HG03432 (cell line): Measurements from ENCODE around the gene TRPM3.
"Not testable (repeated sequence)": the region's sequence is repeated elsewhere in the genome, so short reads cannot be mapped to it uniquely, and the experiment has no call there.

Source experiments
- ATAC-seq: cut with Tn5 transposase; IDR thresholded peaks from one replicate; pipeline ENCODE4 v1.9.1; 2021; ENCODE audit warnings: mild to moderate bottlenecking, moderate library complexity; ENCODE audit not compliant: unreplicated experiment

The TRPM3 gene

DNA sequence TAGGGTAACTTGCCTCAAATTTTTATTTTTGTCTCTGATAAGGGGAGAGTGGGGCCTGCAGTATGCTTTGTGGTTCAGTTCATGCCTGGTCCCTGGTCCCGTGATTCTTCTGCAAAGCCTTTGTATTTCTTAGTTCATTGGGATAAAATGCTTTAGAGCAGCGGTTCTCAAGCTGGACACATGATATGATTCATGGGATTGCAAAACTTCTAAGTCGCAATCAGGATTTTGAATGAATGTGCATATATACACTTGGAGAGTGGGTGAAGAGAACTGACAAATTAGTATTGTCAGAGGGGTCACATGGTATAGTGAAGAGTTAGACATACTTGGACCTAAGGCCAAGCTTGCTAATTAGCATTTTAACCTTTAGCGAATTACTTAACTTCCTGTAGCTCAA lies 441.6 kb downstream of the TRPM3 start:
- no peak for ATAC-seq

DNA sequence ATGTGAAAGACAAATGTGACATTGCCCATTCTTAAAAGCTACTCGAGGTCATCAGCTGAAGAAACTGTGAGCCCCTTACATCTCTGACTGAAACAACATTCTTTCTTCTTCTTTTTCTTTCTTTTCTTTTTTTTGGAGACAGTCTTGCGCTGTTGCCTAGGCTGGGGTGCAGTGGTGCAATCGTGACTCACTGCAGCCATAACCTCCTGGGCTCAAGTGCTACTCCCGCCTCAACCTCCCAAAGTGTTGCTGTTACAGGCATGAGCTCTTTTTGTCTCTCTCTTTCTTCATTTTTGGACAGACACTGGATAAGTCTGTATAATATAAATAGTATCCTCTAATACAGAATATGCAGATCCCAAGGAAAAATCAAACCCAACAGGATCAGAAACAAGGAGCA lies 443.3 kb downstream of the TRPM3 start:
- ATAC-seq: no peak

DNA sequence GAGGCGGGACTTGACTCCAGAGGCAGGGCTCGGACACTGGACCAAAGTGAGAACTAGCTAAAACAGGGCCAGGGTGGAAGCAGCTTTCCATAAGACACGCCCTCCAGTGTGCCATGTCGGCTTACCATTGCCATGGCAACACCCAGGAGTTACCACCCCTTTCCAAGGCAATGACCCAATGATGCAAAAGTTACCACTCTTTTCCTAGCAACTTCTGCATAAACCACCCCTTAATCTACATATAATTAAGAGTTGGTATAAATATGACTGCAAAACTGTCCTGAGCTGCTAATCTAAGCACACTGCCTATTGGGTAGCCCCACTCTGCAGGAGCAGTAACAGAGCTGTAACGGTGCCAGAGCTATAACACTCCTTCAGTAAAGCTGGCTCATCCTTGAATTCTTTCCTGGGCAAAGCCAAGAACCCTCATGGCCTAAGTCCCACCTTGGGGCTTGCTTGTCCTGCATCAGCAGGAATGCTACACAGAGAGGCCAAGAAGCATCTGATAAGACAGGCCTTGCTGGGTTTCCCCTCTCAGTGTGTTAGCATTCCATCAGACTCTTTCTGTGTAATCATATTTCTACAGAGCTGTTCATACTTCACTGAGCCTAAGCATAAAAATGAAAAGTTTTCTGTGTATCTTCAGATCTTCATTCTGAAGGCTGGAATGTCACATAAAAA lies 444.2 kb downstream of the TRPM3 start:
- no peak for ATAC-seq

DNA sequence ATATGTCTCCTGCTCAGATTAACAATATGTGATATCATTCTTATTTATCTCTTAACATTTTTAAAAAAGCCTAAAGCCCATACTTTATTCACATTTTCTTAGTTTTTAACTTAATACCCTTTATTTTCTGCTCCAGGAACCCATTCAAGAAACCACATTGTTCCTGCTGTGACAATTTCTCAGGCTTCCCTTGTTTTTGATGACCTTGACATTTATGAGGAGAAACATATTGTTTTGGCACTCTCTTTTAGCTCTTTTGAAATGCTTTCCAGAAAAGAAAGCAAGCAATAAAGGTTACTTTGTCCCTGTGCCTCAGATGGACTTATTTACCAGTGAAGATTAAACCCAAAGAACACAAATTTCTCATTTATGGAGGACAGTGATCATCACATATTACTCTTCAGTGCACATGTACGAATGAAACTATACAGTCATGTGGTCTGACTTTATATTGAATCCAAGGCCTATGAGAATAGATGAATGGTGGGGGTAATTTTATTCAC lies 445.5 kb downstream of the TRPM3 start:
- no peak for ATAC-seq

DNA sequence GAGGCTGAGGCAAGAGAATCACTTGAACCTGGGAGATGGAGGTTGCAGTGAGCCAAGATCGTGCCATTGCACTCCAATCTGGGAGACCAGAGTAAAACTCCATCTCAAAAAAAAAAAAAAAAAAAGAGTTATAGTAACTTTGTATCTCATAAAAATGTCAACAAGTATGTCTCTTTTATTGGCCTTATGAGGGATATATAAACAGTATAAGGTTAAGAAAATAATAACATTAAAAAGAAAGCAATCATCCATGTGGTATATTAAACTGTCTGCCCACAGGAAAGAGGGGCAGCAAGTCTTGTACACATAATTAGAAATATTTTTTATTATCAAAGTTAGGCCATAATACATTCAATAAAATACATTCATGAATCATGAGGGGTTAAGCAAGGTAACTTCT lies 447.6 kb downstream of the TRPM3 start:
- no peak for ATAC-seq

DNA sequence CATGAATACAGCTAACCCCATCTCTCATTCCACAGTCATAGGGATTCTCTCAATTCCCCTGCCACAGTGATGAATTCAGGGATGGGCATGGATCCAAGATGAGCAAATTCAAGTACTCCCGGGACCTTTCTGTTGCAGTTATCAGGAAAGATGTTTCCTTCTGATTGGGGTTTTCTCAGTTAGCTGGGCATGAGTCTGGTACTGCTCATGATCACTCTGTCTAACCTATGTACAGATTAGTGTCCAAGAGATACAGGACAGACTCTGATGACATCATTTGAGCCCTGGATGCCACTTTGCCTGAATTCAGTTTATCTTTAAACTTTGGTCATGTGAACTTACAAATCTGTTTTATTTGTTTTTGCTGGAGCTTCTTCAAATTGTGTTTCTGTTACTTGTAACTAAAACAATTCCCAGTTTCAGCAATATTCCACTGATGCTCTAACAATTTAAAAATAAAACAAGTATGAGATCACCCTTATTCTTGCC lies 449.2 kb downstream of the TRPM3 start:
- no peak for ATAC-seq

DNA sequence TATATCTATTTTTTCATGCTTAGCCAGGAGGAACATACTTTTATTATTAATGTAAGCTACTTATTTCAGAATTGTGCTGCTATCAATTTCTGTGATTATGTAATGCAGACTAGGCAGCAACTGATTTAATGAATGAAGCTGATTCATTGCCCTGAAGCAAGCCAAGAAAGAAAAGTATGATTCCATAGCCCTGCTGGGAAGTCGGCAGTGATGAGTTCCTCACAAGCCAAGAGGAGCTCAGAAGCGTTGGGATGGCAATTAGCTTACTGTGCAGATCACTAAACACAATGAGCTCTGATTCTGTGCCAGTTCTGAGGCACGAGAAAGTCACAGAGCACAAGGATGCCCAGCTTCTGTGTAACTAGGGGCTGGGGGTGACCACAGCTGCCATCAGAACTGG lies 452.7 kb downstream of the TRPM3 start:
- ATAC-seq: no peak

DNA sequence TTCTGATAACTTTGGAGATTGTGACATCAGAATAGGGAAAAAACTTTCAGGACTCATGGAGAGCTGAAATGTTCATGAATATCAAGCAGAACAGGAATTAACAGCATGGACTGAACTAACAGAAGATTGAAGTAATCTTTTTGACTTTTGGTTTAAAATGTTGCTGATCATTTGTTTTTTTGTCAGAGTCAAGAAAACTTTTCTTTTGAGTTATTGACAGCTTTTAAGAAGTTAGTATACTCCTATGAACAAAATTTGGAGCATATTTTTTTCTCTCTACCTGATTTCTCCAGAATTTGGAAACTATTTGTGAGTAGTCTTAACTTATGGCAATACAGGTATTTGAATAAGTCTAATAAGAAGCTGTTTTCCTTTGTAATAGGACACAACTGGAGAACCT lies 462.7 kb downstream of the TRPM3 start:
- no peak for ATAC-seq

DNA sequence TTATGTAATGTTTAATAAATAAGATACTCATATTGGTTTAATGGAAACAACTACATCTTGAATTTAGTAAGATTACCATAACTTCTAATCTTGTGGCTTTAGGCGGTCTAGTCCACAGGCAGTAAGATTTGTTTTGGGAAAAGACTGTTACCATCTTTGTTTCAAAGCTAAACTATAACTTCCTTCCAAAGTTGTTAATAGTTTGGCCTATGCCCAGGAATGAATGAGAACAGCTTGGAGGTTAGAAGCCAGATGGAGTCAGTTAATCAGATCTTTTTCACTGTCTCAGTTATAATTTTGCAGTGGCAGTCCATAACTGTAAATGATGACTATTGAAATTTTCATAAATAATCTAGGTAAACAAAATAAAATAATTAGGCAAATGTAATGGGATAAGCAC lies 465.1 kb downstream of the TRPM3 start:
- no peak for ATAC-seq

DNA sequence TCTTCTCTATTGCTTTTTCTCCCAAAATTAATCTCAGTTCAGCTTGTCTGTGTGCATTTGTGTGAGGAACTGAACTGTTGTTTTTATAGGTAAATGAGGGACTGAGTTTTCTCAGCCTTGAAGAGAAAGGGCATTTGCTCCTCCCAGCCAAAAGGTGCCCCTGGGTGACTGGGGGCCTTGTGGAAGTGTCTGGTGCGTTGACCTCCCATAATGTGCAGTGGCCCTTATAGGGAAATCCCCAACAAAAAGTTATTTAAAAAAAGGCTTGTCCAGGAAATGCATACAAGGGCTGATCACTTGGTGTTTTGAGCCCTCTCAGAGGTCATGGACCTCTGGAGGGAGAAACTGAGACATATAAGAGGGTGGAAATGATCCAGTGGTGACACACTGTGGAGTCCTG lies 467.3 kb downstream of the TRPM3 start:
- ATAC-seq: no peak

DNA sequence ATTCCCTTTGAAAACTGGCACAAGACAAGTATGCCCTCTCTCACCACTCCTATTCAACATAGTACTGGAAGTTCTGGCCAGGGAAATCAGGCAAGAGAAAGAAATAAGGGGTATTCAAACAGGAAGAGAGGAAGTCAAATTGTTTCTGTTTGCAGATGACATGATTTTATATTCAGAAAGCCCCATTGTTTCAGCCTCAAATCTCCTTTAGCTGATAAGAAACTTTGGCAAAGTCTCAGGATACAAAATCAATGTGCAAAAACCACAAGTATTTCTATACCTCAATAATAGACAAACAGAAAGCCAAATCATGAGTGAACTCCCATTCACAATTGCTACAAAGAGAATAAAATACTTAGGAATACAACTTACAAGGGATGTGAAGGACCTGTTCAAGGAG lies 476.8 kb downstream of the TRPM3 start:
- ATAC-seq: not testable (repeated sequence)

DNA sequence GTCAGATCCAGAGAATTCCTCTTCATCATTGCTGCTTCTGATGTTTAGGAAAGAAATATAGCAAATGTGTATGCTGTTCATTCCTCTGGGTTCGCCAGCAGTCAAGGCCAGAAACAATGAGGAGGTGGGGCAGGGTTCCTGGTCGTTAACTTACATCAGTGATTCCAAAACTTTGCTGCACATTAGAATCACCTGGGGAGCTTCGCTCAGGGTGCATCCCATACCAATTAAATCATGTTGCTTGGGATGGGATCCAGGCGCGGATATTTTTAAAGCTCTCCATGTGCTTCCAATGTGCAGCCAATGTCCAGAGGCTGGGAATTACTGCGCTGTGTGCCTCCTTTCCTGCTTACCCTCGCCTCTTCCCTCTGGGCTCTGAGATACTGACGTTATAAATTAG lies 479.1 kb downstream of the TRPM3 start:
- no peak for ATAC-seq

DNA sequence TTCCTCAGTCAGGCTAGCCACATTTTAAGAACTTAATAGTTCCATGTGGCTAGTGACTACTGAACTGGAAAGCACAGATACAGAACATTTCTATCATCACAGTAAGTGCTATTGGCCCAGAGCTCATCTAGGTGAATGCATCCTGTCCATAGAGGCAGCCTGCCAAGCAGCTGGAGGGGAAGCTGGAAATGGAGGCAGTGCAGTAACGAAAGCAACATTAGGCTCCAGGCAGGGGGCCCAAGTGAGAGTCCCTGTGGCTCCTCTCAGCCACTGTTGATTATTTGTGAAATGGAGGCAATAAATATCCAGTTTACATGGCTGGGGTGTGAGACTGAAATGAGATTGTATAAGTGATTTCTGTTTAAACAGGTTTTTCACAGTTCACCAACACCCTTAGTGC lies 479.8 kb downstream of the TRPM3 start:
- ATAC-seq: no peak

DNA sequence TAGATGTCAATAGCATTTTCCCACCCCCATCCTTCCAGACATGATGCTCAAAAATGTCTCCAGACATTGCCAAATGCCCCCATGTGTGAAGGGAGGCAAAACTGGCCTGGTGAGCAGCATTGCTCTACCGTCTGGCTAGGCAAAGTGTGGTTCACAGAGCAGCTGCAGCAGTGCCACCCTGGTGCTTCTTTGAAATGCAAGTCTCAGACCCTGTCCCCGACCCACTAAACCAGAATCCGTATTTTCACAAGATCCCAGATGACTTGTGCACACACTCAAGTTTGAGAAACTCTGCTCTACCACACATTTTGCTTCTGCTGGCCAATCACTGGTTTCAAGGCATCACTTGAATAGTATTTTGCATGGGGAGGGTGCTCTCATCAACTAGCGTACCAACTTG lies 480.4 kb downstream of the TRPM3 start:
- no peak for ATAC-seq

DNA sequence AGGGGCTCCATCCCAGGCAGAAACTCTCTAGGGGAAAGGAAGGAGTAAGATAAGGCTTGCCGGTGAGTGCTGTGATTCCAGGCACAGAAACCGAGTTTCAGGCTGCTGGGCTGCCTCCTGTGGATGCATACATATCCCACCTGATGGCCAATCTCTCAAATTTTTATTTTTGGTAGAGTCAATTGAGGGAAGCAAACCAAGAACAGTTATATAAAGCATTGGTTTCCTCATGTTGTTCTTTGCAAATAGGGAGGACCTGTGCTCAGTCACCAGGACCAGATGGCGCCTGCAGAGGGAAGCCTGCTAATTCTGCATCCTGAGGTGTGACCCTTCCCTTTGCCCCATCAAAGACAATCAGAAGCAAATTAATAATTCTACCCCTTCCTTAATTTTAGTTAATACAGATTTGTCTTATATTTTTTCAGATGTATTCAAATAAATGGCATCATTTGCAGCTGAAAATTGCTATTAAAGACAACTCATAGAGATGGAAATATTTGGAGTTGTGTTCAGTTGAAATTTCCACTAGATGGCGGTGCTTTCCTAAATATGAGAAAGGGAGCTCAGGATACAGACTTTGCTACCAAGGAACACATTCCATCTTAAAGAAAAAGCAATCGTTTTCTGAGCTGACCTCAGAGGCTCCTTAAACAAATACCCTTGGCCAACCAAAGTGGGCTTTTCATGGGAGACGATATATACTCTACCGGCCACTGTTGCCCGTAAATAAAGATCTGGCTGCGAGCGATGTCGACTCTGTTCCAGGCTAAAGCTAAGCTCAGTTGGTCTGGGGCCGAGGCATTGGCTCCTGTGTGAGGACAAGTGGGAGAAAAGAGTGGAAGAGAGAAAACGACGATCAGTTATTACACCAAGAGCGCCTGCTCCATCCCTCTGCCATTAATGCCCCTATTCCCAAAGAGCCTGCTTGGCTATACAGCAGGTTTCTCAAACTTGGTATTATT lies 481.3 kb downstream of the TRPM3 start:
- ATAC-seq: peak; percentile 80

DNA sequence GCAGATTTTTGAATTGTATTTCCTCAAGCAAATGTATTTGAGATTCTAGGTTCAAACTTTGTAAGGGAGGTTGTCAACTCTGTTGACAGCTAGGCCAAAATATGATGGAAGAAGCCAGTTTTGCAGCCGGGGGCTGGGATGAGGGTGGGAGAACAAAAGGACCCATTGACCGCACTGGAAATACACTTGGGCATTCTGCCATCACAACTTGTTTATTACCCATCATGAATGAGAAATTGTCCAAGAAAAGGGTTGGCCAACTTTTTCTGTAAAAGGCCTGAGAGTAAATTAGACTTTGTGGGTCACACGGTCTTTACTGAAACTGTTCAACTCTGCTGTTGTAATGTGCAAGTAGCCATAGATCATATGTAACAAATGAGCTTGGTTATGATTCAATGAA lies 485.6 kb downstream of the TRPM3 start:
- no peak for ATAC-seq

DNA sequence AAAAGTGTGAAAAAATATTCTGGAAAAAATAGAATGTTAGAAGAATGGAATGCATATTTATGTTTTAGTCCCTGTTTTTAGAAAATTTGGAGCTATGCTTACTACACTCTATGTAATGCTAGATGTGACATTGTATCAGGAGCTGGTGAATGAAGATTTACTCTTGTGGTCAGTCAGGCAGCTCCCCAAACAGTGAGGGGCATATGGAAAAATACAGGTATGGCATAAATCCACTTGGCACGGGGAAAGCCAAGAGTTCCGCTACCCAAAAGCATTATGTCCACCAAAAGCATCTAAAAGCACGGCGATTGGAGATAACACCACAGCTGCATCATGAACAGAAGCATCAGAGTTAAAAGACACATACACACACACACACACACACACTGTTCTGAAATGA lies 486.7 kb downstream of the TRPM3 start:
- ATAC-seq: no peak

DNA sequence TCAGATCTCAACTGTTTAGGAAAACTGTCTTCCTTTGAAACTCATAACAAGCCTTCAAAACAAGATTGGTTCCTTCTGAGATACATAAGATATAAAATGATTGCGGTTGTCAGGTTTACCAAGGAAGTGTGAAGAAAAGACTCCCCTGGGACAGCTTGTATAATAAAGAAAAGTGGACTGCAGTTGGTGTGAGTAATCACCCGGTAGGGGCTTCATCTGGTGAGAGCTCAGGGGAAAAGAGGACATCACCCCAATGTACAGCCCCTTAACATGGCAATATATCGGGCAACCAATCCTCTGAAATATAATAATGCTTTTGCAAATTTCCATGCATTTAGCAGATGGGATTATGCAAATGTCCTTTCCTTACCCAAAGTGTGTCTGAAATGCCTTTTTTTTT lies 490.4 kb downstream of the TRPM3 start:
- ATAC-seq: no peak

DNA sequence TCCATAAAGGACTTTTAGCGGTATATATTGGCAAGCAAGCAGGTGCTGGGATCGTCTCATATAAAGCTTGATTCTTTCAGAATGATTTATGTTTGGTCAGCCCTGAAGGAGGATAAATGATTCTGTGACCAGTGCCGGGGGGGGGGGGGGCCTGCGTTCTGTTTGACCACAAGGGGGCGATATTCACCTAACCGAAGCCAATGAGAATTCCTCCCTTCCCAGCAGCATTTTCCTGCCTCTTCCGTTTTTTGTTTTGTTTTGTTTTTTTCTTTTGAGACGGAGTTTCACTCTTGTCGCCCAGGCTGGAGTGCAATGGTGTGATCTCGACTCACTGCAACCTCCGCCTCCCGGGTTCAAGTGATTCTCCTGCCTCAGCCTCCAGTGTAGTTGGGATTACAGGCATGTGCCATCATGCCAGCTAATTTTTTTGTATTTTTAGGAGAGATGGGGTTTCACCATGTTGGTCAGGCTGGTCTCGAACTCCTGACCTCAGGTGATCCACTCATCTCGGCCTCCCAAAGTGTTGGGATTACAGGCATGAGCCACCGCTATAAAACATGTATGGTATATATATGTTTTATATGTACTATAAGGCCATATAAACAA lies 492.2 kb downstream of the TRPM3 start:
- ATAC-seq: not testable (repeated sequence)

DNA sequence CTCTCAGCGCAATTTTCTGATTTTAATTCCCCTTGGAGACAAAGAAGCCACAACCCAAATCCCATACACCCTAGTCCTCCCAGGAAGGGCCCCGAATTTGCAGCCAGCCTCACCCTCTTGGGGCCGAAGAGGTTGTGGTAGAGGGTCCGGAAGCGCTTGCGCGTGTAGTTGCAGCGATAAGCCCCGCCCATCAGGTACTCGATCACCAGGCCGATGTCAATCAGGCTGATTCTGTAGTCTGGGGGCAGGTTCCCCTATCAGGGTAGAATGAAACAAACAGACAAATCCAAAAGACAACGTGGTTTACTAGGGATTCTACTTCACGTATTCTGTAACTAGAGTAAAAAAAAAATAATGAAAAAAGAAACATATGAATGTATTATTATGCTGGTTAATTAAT lies 496.3 kb downstream of the TRPM3 start:
- no peak for ATAC-seq

DNA sequence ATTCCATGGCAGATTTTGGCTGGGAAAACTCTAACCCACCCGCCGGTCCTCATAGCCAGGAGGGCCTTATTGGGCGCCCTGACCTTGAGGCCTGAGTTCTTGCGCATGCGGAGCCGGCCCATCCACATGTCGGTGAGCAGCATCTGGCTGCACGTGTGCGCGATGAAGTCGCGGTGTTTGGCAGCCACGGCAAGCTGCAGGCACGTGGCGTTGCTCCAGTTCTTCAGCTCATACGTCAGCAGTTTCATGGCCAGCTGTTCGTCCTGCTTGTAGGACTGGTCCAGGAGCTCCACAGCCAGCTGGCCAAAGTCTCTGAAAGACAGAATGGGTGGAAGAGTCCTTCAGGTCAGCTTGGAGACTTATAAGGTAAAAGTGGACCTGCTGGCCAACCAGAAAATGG lies 502.6 kb downstream of the TRPM3 start:
- no peak for ATAC-seq
